Measurements from ENCODE around the gene AAMP.
"Not testable (repeated sequence)": the region's sequence is repeated elsewhere in the genome, so short reads cannot be mapped to it uniquely, and the experiment has no call there.

AAMP gene

GRCh38 chr2:218312267-218312756 is 42.4 kb upstream of the AAMP start:
- Histone ChIP-seq H3K9ac (ENCODE audit: low read length) (no peak overlapping the region), H3F3A (ENCODE audit: insufficient read depth, low read length) (no peaks in the 10 kb centered on the region), H3K4me1 (ENCODE audit: insufficient read depth, low read length, severe bottlenecking) (no peaks in the 10 kb centered on the region), H3K9me3 (ENCODE audit: low read length) (no peaks in the 10 kb centered on the region), H2AFZ (ENCODE audit: low read length) (no peak overlapping the region), H3K27ac (ENCODE audit: low read depth, low read length, poor library complexity, severe bottlenecking) (no peak overlapping the region), H3K36me3 (ENCODE audit: insufficient read depth, low read length) (no peaks in the 10 kb centered on the region), H4K20me1 (ENCODE audit: insufficient read depth, low read length) (no peaks in the 10 kb centered on the region), H3K4me3 (ENCODE audit: low read depth, low read length, poor library complexity, severe bottlenecking) (no peak overlapping the region), H3K9me2 (ENCODE audit: low read depth, low read length) (no peaks in the 10 kb centered on the region), H3K27me3 (ENCODE audit: insufficient read depth, low read length) (no peaks in the 10 kb centered on the region), H3K79me2 (ENCODE audit: insufficient read depth, low read length) (no peaks in the 10 kb centered on the region), H3K4me2 (ENCODE audit: low read length) (no peak overlapping the region)
- TF ChIP-seq EZH2 (IDR thresholded peaks at IDR 0.05; ENCODE audit: borderline replicate concordance, low read length) (no peak), CTCF (IDR thresholded peaks at IDR 0.05; ENCODE audit: low read length) (no peak)

- H2AFZ ChIP-seq (ENCODE audit: low read length); H3K4me1 ChIP-seq (ENCODE audit: insufficient read depth, low read length, severe bottlenecking); H3K4me3 ChIP-seq (ENCODE audit: low read depth, low read length, poor library complexity, severe bottlenecking); H3K9me2 ChIP-seq (ENCODE audit: low read depth, low read length); H3K4me2 ChIP-seq (ENCODE audit: low read length); H3K36me3 ChIP-seq (ENCODE audit: insufficient read depth, low read length); H3K27ac ChIP-seq (ENCODE audit: low read depth, low read length, poor library complexity, severe bottlenecking); H3K79me2 ChIP-seq (ENCODE audit: insufficient read depth, low read length); H3K27me3 ChIP-seq (ENCODE audit: insufficient read depth, low read length); H4K20me1 ChIP-seq (ENCODE audit: insufficient read depth, low read length); H3F3A ChIP-seq (ENCODE audit: insufficient read depth, low read length); H3K9ac ChIP-seq (ENCODE audit: low read length); H3K9me3 ChIP-seq (ENCODE audit: low read length): not testable (repeated sequence)
Measured at GRCh38 chr2:218311541-218312266, 41.8 kb upstream of the AAMP start.

GRCh38 chr2:218310853-218311540 is 41.1 kb upstream of the AAMP start:
- Histone ChIP-seq H3K27ac (ENCODE audit: low read depth, low read length, poor library complexity, severe bottlenecking) (no peak overlapping the region), H3K79me2 (ENCODE audit: insufficient read depth, low read length) (no peaks in the 10 kb centered on the region), H3K9ac (ENCODE audit: low read length) (no peak overlapping the region), H3K27me3 (ENCODE audit: insufficient read depth, low read length) (no peaks in the 10 kb centered on the region), H2AFZ (ENCODE audit: low read length) (no peak overlapping the region), H3K36me3 (ENCODE audit: insufficient read depth, low read length) (no peaks in the 10 kb centered on the region), H3K4me2 (ENCODE audit: low read length) (no peak overlapping the region), H4K20me1 (ENCODE audit: insufficient read depth, low read length) (no peaks in the 10 kb centered on the region), H3K9me3 (ENCODE audit: low read length) (no peaks in the 10 kb centered on the region), H3K9me2 (ENCODE audit: low read depth, low read length) (no peaks in the 10 kb centered on the region), H3K4me3 (ENCODE audit: low read depth, low read length, poor library complexity, severe bottlenecking) (no peak overlapping the region), H3K4me1 (ENCODE audit: insufficient read depth, low read length, severe bottlenecking) (peaks cover 4% of the 10 kb centered on the region), H3F3A (ENCODE audit: insufficient read depth, low read length) (no peaks in the 10 kb centered on the region)
- TF ChIP-seq CTCF (IDR thresholded peaks at IDR 0.05; ENCODE audit: low read length) (no peak), EZH2 (IDR thresholded peaks at IDR 0.05; ENCODE audit: borderline replicate concordance, low read length) (no peak)
